Measurements from ENCODE around the gene MBNL3.

GRCh38 chrX:132489578-132490419 is 961 bp upstream of the MBNL3 start:
- no peak for TF ChIP-seq CTCF (IDR thresholded peaks at IDR 0.05)
- no peak for TF ChIP-seq FOXM1 (IDR thresholded peaks at IDR 0.05; ENCODE audit: low read depth)
- TF ChIP-seq REST (IDR thresholded peaks at IDR 0.05; ENCODE audit: low read depth, low read length) = no peak
- no peak for TF ChIP-seq MAX (IDR thresholded peaks at IDR 0.05; ENCODE audit: low read depth)
- TF ChIP-seq TAF1 (IDR thresholded peaks at IDR 0.05; ENCODE audit: borderline replicate concordance, low read depth, low read length) = no peak
- TF ChIP-seq PBX3 (IDR thresholded peaks at IDR 0.05) = no peak
